ENCODE measurements around the gene VWA8.

DNA sequence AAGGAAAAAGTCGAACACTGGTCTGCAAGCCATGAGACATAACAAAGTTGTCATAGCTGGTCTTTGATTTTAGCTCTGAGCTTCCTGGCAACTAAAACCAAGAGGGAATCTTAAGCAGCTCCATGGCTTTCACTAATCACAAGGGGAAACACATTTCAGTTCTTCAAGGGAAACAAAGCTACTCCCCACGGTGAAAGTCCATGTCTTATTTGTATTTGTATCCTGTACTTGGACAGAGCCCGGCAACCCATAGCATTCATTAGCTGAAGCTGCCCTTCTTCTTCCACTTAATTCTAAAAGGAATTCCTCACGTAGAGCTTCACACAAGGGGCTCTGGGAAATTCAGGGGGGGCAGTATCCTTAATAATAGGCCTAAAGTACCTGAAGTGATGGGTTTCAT lies 374.7 kb downstream of the VWA8 start:
- TF ChIP-seq NRF1 (IDR thresholded peaks at IDR 0.05; ENCODE audit: low read depth, low read length) = no peak
- no peak for TF ChIP-seq HDAC6 (IDR thresholded peaks at IDR 0.05; ENCODE audit: low read depth, low read length)
- no peak for TF ChIP-seq SRF (IDR thresholded peaks at IDR 0.05; ENCODE audit: low read depth, low read length)
- TF ChIP-seq, protein P1, sequence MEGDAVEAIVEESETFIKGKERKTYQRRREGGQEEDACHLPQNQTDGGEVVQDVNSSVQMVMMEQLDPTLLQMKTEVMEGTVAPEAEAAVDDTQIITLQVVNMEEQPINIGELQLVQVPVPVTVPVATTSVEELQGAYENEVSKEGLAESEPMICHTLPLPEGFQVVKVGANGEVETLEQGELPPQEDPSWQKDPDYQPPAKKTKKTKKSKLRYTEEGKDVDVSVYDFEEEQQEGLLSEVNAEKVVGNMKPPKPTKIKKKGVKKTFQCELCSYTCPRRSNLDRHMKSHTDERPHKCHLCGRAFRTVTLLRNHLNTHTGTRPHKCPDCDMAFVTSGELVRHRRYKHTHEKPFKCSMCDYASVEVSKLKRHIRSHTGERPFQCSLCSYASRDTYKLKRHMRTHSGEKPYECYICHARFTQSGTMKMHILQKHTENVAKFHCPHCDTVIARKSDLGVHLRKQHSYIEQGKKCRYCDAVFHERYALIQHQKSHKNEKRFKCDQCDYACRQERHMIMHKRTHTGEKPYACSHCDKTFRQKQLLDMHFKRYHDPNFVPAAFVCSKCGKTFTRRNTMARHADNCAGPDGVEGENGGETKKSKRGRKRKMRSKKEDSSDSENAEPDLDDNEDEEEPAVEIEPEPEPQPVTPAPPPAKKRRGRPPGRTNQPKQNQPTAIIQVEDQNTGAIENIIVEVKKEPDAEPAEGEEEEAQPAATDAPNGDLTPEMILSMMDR (IDR thresholded peaks at IDR 0.05; ENCODE audit: control extremely low read depth in 1 of 3, insufficient read depth in 1 of 3, low read depth in 1 of 3, low read length in 3 of 3) = no peak
- TF ChIP-seq RFX5 (IDR thresholded peaks at IDR 0.05; ENCODE audit: borderline replicate concordance, low read depth, low read length) = no peak
- no peak for TF ChIP-seq RBBP5 (IDR thresholded peaks at IDR 0.05; ENCODE audit: borderline replicate concordance, low read depth, low read length)
- TF ChIP-seq RAD21 (IDR thresholded peaks at IDR 0.05 in 1 of 2, conservative IDR thresholded peaks at IDR 0.05 in 1 of 2; ENCODE audit: low read depth in 2 of 2, low read length in 2 of 2) = no peak
- no peak for TF ChIP-seq BACH1 (IDR thresholded peaks at IDR 0.05; ENCODE audit: low read length)
- TF ChIP-seq TEAD4 (IDR thresholded peaks at IDR 0.05; ENCODE audit: low read depth, low read length) = no peak
- no peak for TF ChIP-seq EZH2 (IDR thresholded peaks at IDR 0.05; ENCODE audit: low read depth, low read length, severe bottlenecking)
- TF ChIP-seq POU5F1 (IDR thresholded peaks at IDR 0.05; ENCODE audit: low read depth, low read length) = no peak
- TF ChIP-seq POLR2A (IDR thresholded peaks at IDR 0.05; ENCODE audit: control extremely low read depth in 1 of 2, low read depth in 2 of 2, low read length in 2 of 2) = no peak
